Measurements from ENCODE around the gene GHDC.

Gene GHDC

DNA sequence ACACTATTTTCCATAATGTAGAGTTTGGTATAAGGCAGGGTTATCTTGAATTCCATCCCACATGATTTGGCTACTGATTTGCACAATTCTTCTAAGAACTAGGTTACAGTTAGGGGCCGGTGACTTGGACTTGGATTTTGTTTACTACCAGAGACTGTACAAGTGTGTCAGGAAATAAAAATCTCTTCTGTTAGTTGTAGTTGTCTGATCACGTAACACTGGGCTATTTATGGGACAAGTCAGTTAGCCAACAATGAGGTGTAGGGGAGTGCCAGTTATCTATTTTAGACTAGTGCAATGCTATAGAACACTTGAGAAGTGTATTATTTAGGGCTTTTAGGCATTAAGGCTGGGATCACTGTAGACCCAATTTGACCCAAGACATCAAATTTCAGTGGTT, 39.7 kb upstream of the GHDC start:
- no peak overlapping the region for H3K4me3 ChIP-seq (ENCODE audit: low read depth, low read length)
- no peak for DNase-seq (ENCODE audit: low read depth)
- TF ChIP-seq, protein P1, sequence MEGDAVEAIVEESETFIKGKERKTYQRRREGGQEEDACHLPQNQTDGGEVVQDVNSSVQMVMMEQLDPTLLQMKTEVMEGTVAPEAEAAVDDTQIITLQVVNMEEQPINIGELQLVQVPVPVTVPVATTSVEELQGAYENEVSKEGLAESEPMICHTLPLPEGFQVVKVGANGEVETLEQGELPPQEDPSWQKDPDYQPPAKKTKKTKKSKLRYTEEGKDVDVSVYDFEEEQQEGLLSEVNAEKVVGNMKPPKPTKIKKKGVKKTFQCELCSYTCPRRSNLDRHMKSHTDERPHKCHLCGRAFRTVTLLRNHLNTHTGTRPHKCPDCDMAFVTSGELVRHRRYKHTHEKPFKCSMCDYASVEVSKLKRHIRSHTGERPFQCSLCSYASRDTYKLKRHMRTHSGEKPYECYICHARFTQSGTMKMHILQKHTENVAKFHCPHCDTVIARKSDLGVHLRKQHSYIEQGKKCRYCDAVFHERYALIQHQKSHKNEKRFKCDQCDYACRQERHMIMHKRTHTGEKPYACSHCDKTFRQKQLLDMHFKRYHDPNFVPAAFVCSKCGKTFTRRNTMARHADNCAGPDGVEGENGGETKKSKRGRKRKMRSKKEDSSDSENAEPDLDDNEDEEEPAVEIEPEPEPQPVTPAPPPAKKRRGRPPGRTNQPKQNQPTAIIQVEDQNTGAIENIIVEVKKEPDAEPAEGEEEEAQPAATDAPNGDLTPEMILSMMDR (IDR thresholded peaks at IDR 0.05; ENCODE audit: insufficient read depth, low read depth, low read length, missing control alignments), result no peak

DNA sequence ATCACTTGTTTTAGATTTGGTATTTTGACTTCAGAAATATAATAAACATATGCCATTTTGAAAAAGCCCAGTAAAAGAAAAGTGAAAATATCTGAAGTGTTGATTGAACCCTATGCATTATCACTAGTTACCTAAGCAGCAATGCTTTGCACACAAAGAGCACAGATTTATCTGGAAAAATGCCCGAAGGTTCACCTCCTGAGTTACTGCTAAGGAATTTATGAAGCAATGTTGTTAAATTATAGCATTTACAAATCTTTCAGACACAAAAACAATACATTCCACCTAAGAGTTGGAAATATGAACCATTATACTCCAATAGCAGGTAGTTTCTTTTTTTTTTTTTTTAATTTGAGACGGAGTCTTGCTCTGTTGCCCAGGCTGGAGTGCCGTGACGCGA, 38.9 kb upstream of the GHDC start:
- H3K4me3 ChIP-seq (ENCODE audit: low read depth, low read length), result no peak overlapping the region
- TF ChIP-seq, protein P1 (IDR thresholded peaks at IDR 0.05; ENCODE audit: insufficient read depth, low read depth, low read length, missing control alignments), result no peak
- no peak for DNase-seq (ENCODE audit: low read depth)

DNA sequence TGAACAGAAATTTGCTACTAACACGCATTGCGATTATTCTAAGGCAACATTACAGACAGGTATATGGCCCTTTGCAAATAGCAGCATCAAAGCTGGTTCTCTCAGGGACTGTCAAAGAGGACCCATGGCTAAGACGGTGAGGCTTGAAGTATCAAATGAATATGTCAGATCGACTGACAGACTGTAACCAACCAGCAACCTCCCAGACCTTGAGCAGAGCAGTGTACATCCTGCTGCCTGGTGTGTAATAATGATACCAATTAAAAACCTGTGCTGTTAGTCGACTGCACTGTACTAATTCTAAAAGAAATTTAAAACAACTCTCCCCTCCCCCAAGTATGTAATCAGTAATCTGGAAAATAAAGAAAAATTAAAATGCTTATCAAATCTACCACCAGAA, 35.9 kb upstream of the GHDC start:
- DNase-seq (ENCODE audit: low read depth), result peak; percentile 16
- no peak overlapping the region for H3K4me3 ChIP-seq (ENCODE audit: low read depth, low read length)
- TF ChIP-seq, protein P1 (IDR thresholded peaks at IDR 0.05; ENCODE audit: insufficient read depth, low read depth, low read length, missing control alignments), result no peak

DNA sequence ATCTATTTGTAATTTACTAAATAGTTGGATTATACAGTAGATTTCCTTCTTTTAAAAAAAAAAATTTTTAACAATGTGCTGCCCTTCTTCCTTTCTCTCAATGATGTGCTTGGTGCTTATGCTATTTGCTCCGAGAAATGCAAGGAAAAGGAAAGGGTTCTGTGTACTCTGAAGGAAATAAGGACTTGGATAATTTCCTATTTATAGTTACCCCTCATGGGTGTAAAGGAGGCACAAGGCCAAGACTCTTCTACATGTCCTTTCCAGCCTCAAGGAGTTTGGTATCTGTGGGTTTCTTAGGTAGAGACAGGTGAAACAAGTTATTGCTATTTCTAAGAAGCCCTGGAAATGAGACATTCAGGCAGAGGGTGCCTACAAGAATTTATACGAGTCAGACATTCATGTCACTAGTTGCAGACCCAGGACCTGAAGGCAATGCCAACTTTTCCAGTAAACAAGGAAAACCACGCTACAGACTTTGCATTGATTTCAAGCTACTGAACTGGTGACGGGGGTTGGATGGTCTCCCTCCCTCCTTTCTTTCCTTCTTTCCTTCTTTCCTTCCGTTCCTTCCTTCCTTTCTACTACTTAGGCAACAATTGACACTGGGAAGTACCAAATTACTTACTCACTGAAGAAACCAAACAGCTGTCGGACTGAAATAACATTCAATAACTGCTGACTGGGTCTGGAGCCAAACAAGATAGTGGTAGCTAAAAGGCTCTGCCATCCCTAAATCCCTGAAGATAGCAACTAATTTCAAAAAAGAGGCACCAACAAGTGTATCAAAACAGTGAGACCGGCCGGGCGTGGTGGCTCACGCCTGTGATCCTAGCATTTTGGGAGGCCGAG, 33.8 kb upstream of the GHDC start:
- H3K4me3 ChIP-seq (ENCODE audit: low read depth, low read length), result no peak overlapping the region
- no peak for DNase-seq (ENCODE audit: low read depth)
- TF ChIP-seq, protein P1 (IDR thresholded peaks at IDR 0.05; ENCODE audit: insufficient read depth, low read depth, low read length, missing control alignments), result no peak

DNA sequence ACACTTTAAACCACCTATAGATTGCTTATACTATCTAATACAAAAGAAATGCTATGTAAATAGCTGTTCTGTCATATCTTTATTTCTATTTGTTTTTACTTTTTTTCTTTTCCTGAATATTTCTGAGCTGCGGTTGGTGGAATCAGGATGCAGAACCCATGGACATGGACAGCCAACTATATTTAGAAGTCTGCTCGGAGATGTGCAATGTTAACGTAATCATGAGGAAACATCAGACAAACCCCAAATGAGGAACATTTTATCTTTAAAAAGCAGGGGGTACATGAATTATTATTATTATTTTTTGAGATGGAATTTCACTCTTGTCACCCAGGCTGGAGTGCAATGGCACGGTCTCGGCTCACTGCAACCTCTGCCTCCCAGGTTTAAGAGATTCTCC, 31.4 kb upstream of the GHDC start:
- TF ChIP-seq, protein P1 (IDR thresholded peaks at IDR 0.05; ENCODE audit: insufficient read depth, low read depth, low read length, missing control alignments), result no peak
- no peak for DNase-seq (ENCODE audit: low read depth)

DNA sequence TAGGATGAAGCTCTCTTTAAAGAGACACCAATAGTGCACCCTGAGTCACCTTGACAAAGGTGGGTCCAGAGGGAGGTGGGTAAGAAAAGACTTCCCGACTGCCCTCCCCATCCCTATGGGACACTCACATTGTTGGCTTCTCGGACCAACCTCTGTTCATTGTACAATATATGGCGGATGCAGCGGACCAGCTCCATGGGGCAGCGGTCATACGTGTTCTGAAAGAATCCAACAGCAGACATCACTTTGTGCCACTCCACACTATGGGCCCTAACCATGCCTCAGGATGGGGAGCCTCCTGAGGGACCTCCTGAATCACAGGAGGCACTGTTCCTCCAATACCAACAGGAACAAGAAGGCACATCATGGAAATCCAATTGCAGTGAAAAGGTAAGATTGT, 30.4 kb upstream of the GHDC start:
- TF ChIP-seq, protein P1 (IDR thresholded peaks at IDR 0.05; ENCODE audit: insufficient read depth, low read depth, low read length, missing control alignments), result no peak
- H3K4me3 ChIP-seq (ENCODE audit: low read depth, low read length), result no peak overlapping the region
- no peak for DNase-seq (ENCODE audit: low read depth)

More for the DNA sequence above, 31.4 kb upstream of the GHDC start:
- no peak overlapping the region for H3K4me3 ChIP-seq (ENCODE audit: low read depth, low read length)
